GM12878 (cell line): ENCODE data around the gene SLC24A3. TPM values are rescaled to one million over a fixed set of nuclear protein-coding genes. Genes with fewer than 3 reads are reported as not detected.

Experiments
- ATAC-seq: fragments of 200-7000 bp; cut with Tn5 transposase; 3 replicates; pipeline ENCODE4 v1.9.1; 2020; ENCODE audit warnings: mild to moderate bottlenecking, moderate library complexity
- BruUV-seq: library from RNA; stranded (reverse); fragments of 400-500 nt; replicated peaks from 2 replicates; lab custom pipeline; 2021; lab: Mats Ljungman, UMichigan
- CTCF ChIA-PET: fragments of 300-600 bp; sonication (Branson Sonifier 250); formaldehyde crosslinking; extraction: SDS; loops from one replicate; lab custom pipeline; 2021; ENCODE audit warnings: inconsistent platforms; lab: Yijun Ruan, JAX
- POLR2A ChIA-PET: fragments of 350-600 bp; formaldehyde crosslinking; extraction: SDS; loops from one replicate; lab custom pipeline; 2021; ENCODE audit warnings: inconsistent platforms; lab: Charles Lee
- RAD21 ChIA-PET: fragments of 300-600 bp; sonication (Branson Sonifier 250); formaldehyde crosslinking; loops from one replicate; lab custom pipeline; 2023; ENCODE audit warnings: antibody characterized with exemption; ENCODE audit not compliant: unreplicated experiment; lab: Charles Lee
- SMC1A ChIA-PET: fragments of 300-600 bp; sonication (Branson Sonifier 250); formaldehyde crosslinking; loops from one replicate; lab custom pipeline; 2023; ENCODE audit not compliant: unreplicated experiment, uncharacterized antibody; lab: Charles Lee
- DNase-seq: peaks from one replicate; pipeline ENCODE4 v3.0.0-alpha.2; 2011; ENCODE audit warnings: low read depth, low spot score
- FAIRE-seq: peaks from 3 replicates; lab custom pipeline; 2011; peaks lifted over from hg19 to GRCh38; lab: Jason Lieb, UNC
- H2AFZ ChIP-seq: 2 replicates; pipeline ENCODE4 v1.6.0; 2011; ENCODE audit warnings: low read depth, low read length, control low read depth; ENCODE audit not compliant: control insufficient read depth
- H3K27ac ChIP-seq: 2 replicates; pipeline ENCODE4 v1.5.1; 2011; ENCODE audit warnings: control low read depth; ENCODE audit not compliant: control insufficient read depth, insufficient read depth
- H3K27me3 ChIP-seq, 2 experiments: replicated peaks in 1 of 2; 2 replicates each; pipeline versions ENCODE4 v1.6.0 to v1.6.1; 2011; ENCODE audit warnings: low read length in 1 of 2; ENCODE audit not compliant: control insufficient read depth in 2 of 2, insufficient read depth in 2 of 2
- H3K36me3 ChIP-seq, 2 experiments: 2 replicates each; pipeline ENCODE4 v1.5.1; 2011; ENCODE audit warnings: low read length in 1 of 2; ENCODE audit not compliant: control insufficient read depth in 2 of 2, insufficient read depth in 2 of 2
- H3K4me1 ChIP-seq: 2 replicates; pipeline ENCODE4 v1.6.1; 2011; ENCODE audit warnings: mild to moderate bottlenecking, low read length, moderate library complexity, mixed read lengths; ENCODE audit not compliant: control insufficient read depth, insufficient read depth
- H3K4me2 ChIP-seq: 2 replicates; pipeline ENCODE4 v1.6.0; 2011; ENCODE audit warnings: control low read depth; ENCODE audit not compliant: control insufficient read depth, insufficient read depth
- H3K4me3 ChIP-seq: fragments of 200-600 bp; sonication (generic); 2 replicates; pipeline ENCODE4 v1.5.1; 2016
- H3K79me2 ChIP-seq: 2 replicates; pipeline ENCODE4 v1.6.0; 2011; ENCODE audit warnings: low read length; ENCODE audit not compliant: control insufficient read depth, insufficient read depth
- H3K9ac ChIP-seq: 2 replicates; pipeline ENCODE4 v1.8.0; 2011; ENCODE audit warnings: low read length, control low read depth, mixed read lengths; ENCODE audit not compliant: control insufficient read depth, insufficient read depth
- H3K9me3 ChIP-seq: replicated peaks from 3 replicates; pipeline ENCODE4 v1.5.1; 2011; ENCODE audit warnings: mild to moderate bottlenecking, low read length; ENCODE audit not compliant: control insufficient read depth, insufficient read depth
- H4K20me1 ChIP-seq: 2 replicates; pipeline ENCODE4 v1.6.0; 2011; ENCODE audit not compliant: control insufficient read depth, insufficient read depth
- CHD2 ChIP-seq: IDR thresholded peaks from 2 replicates; pipeline ENCODE4 v1.6.1; 2011; ENCODE audit warnings: low read depth, low read length, improper control_type of control experiment, borderline replicate concordance
- KDM1A ChIP-seq: fragments of 200-600 bp; sonication (generic); IDR thresholded peaks from 2 replicates; pipeline ENCODE4 v1.6.1; 2016; ENCODE audit warnings: borderline replicate concordance
- KLF5 ChIP-seq: fragments of 450-650 bp; IDR thresholded peaks from 2 replicates; pipeline ENCODE4 v1.6.1; 2014; ENCODE audit warnings: mild to moderate bottlenecking; ENCODE audit not compliant: partially characterized antibody
- LARP7 ChIP-seq: fragments of 450-650 bp; IDR thresholded peaks from 2 replicates; pipeline ENCODE4 v1.6.1; 2017; ENCODE audit warnings: mild to moderate bottlenecking
- SIX5 ChIP-seq: IDR thresholded peaks from 2 replicates; pipeline ENCODE4 v1.6.1; 2011; ENCODE audit warnings: mild to moderate bottlenecking, low read depth, low read length, moderate library complexity; ENCODE audit not compliant: severe bottlenecking
- SREBF1 ChIP-seq: IDR thresholded peaks from 2 replicates; pipeline ENCODE4 v1.6.1; 2012; ENCODE audit warnings: mild to moderate bottlenecking, low read length
- STAT1 ChIP-seq: fragments of 450-650 bp; conservative IDR thresholded peaks from 2 replicates; pipeline ENCODE4 v1.6.1; 2014; ENCODE audit warnings: antibody characterized with exemption, mild to moderate bottlenecking
- SUPT20H ChIP-seq: IDR thresholded peaks from 2 replicates; pipeline ENCODE4 v1.6.1; 2011; ENCODE audit warnings: low read depth, mild to moderate bottlenecking, low read length, moderate library complexity, borderline replicate concordance; ENCODE audit not compliant: control insufficient read depth
- ZNF274 ChIP-seq: IDR thresholded peaks from one replicate; pipeline ENCODE4 v1.8.0; 2011; ENCODE audit not compliant: insufficient read length, insufficient read depth
- ZNF384 ChIP-seq: IDR thresholded peaks from 2 replicates; pipeline ENCODE4 v1.6.1; 2012; ENCODE audit warnings: low read depth, mild to moderate bottlenecking, low read length, improper control_type of control experiment, borderline replicate concordance
- WGBS: methylation state at CpG from one replicate; pipeline ENCODE4 v1.1.6; 2016; ENCODE audit warnings: low lambda C conversion rate; ENCODE audit not compliant: insufficient replicate concordance, insufficient coverage; ENCODE audit errors: missing lambda C conversion rate; 5-methylcytosine and 5-hydroxymethylcytosine counted together
- in situ Hi-C: fragments of 300-500 bp; cut with MboI; formaldehyde crosslinking; loops from 9 replicates; pipeline ENCODE4 v1.14.3; 2018; ENCODE audit warnings: mixed read lengths
- intact Hi-C: fragments of 100-400 bp; cut with micrococcal nuclease; formaldehyde crosslinking; loops from one replicate; pipeline ENCODE4 v1.14.2; 2022; ENCODE audit not compliant: unreplicated experiment
- polyA plus RNA-seq, 11 experiments: library from polyadenylated mRNA; depleted of rRNA in 4 of 11; unstranded in 6 of 11; stranded (reverse) in 5 of 11; fragments of >200 nt; fragmentation: Nextera tagmentation in 4 of 11; fragmentation: Illumina TruSeq in 1 of 11; extraction: Ambion mirVana in 4 of 11; extraction: Trizol in 1 of 11; gene quantifications; 1 replicate in 1 of 11; 2 replicates in 10 of 11; pipeline versions ENCODE4 v1.2.1 to v1.2.3, GENCODE V29; 2011 to 2016; ENCODE audit warnings: inconsistent platforms in 2 of 11, missing spikeins in 2 of 11, low read depth in 1 of 11
- total RNA-seq, 4 experiments: library from RNA; depleted of rRNA in 3 of 4; stranded (reverse); fragments of >200 nt in 3 of 4; fragmentation: Illumina TruSeq in 1 of 4; extraction: Trizol in 1 of 4; gene quantifications; 2 replicates each; pipeline versions ENCODE4 v1.2.1 to v1.2.3, GENCODE V29; 2013 to 2021
- TF ChIP-seq, protein P1 (sequence below): IDR thresholded peaks from 2 replicates; pipeline ENCODE4 v1.6.1; 2011; ENCODE audit warnings: borderline replicate concordance, low read depth, mild to moderate bottlenecking, moderate library complexity, low read length; ENCODE audit not compliant: insufficient read depth, poor library complexity, severe bottlenecking
- TF ChIP-seq, protein P2 (sequence below): fragments of 450-650 bp; IDR thresholded peaks from 2 replicates; pipeline ENCODE4 v1.6.1; 2017; ENCODE audit warnings: mild to moderate bottlenecking, low read depth, inconsistent platforms; ENCODE audit not compliant: poor library complexity, severe bottlenecking
- TF ChIP-seq, protein P3 (sequence below): IDR thresholded peaks from 2 replicates; pipeline ENCODE4 v1.6.1; 2012; ENCODE audit warnings: improper control_type of control experiment, low read depth, low read length; ENCODE audit not compliant: insufficient replicate concordance

The SLC24A3 gene
- total and polyA plus RNA-seq, 10 of the 15 experiments (the other 5 are each of a cell fraction or from before 2014, with no cell fraction given): 0.04 TPM; not detected in 9

DNA sequence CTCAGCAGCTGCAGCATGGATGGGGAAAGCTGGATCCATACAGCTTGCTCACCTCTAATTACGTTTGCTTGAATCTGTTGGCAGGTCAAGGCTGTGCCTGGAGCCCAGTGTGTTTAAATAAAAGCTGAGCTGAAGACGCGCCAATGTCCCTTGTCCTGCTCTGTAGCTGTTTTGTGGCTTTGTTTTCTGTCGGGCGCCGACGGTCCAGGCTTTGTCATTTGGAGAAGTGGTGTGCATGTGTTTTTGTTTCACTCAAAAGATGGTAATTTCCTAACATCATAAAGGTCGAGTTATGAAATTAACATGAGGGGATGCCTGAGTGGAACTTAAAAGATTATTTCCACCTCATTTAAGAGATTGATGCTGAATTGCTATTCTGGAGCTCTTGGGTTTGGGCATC is 107.6 kb downstream of the SLC24A3 start (continued):
- TF ChIP-seq, protein P1, sequence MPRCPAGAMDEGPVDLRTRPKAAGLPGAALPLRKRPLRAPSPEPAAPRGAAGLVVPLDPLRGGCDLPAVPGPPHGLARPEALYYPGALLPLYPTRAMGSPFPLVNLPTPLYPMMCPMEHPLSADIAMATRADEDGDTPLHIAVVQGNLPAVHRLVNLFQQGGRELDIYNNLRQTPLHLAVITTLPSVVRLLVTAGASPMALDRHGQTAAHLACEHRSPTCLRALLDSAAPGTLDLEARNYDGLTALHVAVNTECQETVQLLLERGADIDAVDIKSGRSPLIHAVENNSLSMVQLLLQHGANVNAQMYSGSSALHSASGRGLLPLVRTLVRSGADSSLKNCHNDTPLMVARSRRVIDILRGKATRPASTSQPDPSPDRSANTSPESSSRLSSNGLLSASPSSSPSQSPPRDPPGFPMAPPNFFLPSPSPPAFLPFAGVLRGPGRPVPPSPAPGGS: no peak
- TF ChIP-seq LARP7 (no peak), ZNF274 (no peak), CHD2 (no peak), SREBF1 (no peak), SUPT20H (no peak)
- TF ChIP-seq, protein P2, sequence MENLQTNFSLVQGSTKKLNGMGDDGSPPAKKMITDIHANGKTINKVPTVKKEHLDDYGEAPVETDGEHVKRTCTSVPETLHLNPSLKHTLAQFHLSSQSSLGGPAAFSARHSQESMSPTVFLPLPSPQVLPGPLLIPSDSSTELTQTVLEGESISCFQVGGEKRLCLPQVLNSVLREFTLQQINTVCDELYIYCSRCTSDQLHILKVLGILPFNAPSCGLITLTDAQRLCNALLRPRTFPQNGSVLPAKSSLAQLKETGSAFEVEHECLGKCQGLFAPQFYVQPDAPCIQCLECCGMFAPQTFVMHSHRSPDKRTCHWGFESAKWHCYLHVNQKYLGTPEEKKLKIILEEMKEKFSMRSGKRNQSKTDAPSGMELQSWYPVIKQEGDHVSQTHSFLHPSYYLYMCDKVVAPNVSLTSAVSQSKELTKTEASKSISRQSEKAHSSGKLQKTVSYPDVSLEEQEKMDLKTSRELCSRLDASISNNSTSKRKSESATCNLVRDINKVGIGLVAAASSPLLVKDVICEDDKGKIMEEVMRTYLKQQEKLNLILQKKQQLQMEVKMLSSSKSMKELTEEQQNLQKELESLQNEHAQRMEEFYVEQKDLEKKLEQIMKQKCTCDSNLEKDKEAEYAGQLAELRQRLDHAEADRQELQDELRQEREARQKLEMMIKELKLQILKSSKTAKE: no peak

DNA sequence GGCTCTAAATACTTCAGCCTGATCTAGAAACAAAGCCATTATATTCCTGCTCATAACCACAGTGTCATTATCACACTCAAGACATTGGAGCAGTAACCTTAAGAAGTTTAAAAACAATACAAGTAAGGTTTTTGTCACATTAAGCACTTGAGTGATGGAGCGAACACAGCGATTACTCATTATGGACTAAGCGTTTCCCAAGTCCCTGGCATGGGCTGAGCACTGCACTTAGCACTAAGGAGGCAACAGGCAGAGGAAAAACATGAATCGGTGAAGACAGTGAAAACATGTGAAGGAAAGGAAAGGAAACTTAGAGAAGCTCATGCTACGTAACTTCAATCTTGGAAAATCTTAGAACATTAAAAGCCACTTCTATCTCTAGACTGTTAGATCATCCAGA is 108.7 kb downstream of the SLC24A3 start:
- ChIA-PET RAD21 (no interaction called here), CTCF (no interaction called here), SMC1A (no interaction called here), POLR2A (no interaction called here)
- no peak overlapping the region for H2AFZ ChIP-seq
- ATAC-seq (no peak), DNase-seq (no peak), FAIRE-seq (no peak)
- no peak overlapping the region for H3K4me3 ChIP-seq
- no TSS peak for BruUV-seq
- H3K36me3 ChIP-seq: no peaks in the 10 kb centered on the region
- intact Hi-C loops (no loop called here), in situ Hi-C loops (no loop called here)
- H3K9me3 ChIP-seq: no peaks in the 10 kb centered on the region
- H3K4me1 ChIP-seq: no peaks in the 10 kb centered on the region
- H3K9ac ChIP-seq: no peak overlapping the region
- no peaks in the 10 kb centered on the region; a peak in 1 of 4 replicates for H3K27me3 ChIP-seq
- H4K20me1 ChIP-seq: no peaks in the 10 kb centered on the region
- no peaks in the 10 kb centered on the region for H3K79me2 ChIP-seq
- WGBS: 58% methylated on average over 5 of the region's 5 CpGs
- no peak overlapping the region for H3K4me2 ChIP-seq
- H3K27ac ChIP-seq: no peak overlapping the region
- TF ChIP-seq, protein P3, sequence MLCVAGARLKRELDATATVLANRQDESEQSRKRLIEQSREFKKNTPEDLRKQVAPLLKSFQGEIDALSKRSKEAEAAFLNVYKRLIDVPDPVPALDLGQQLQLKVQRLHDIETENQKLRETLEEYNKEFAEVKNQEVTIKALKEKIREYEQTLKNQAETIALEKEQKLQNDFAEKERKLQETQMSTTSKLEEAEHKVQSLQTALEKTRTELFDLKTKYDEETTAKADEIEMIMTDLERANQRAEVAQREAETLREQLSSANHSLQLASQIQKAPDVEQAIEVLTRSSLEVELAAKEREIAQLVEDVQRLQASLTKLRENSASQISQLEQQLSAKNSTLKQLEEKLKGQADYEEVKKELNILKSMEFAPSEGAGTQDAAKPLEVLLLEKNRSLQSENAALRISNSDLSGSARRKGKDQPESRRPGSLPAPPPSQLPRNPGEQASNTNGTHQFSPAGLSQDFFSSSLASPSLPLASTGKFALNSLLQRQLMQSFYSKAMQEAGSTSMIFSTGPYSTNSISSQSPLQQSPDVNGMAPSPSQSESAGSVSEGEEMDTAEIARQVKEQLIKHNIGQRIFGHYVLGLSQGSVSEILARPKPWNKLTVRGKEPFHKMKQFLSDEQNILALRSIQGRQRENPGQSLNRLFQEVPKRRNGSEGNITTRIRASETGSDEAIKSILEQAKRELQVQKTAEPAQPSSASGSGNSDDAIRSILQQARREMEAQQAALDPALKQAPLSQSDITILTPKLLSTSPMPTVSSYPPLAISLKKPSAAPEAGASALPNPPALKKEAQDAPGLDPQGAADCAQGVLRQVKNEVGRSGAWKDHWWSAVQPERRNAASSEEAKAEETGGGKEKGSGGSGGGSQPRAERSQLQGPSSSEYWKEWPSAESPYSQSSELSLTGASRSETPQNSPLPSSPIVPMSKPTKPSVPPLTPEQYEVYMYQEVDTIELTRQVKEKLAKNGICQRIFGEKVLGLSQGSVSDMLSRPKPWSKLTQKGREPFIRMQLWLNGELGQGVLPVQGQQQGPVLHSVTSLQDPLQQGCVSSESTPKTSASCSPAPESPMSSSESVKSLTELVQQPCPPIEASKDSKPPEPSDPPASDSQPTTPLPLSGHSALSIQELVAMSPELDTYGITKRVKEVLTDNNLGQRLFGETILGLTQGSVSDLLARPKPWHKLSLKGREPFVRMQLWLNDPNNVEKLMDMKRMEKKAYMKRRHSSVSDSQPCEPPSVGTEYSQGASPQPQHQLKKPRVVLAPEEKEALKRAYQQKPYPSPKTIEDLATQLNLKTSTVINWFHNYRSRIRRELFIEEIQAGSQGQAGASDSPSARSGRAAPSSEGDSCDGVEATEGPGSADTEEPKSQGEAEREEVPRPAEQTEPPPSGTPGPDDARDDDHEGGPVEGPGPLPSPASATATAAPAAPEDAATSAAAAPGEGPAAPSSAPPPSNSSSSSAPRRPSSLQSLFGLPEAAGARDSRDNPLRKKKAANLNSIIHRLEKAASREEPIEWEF: no peak
- TF ChIP-seq ZNF384 (no peak), KLF5 (no peak), CHD2 (no peak), KDM1A (no peak), STAT1 (no peak), SIX5 (no peak)
